ENCODE measurements around the gene ZNF554.

DNA sequence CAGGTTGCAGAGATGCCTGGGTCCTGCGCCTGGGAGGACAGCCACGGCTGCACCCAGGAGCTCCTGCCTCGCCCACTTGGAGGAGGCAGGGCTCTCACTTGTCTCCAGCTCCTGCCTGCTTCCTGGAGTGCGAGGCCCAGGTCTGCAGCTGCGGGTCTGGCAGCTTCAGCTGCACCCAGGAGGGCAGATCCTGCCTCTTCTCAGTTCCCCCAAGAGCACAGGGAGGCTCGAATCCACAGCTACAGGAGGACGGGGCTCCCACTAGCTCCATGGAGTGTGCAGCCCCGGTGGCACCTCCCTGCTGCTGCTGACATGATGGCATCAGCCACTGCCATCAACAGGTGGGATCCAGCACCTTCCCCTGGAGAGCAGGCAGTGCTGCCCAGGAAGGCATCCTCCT lies 4.5 kb downstream of the ZNF554 start:
- TF ChIP-seq, protein P1, sequence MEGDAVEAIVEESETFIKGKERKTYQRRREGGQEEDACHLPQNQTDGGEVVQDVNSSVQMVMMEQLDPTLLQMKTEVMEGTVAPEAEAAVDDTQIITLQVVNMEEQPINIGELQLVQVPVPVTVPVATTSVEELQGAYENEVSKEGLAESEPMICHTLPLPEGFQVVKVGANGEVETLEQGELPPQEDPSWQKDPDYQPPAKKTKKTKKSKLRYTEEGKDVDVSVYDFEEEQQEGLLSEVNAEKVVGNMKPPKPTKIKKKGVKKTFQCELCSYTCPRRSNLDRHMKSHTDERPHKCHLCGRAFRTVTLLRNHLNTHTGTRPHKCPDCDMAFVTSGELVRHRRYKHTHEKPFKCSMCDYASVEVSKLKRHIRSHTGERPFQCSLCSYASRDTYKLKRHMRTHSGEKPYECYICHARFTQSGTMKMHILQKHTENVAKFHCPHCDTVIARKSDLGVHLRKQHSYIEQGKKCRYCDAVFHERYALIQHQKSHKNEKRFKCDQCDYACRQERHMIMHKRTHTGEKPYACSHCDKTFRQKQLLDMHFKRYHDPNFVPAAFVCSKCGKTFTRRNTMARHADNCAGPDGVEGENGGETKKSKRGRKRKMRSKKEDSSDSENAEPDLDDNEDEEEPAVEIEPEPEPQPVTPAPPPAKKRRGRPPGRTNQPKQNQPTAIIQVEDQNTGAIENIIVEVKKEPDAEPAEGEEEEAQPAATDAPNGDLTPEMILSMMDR (IDR thresholded peaks at IDR 0.05): no peak
- TF ChIP-seq POLR2A (IDR thresholded peaks at IDR 0.05): no peak
